Measurements from ENCODE around the gene PDLIM5.

GRCh38 chr4:94629837-94630236 lies 178.1 kb downstream of the PDLIM5 start:
- TF ChIP-seq, protein P1, sequence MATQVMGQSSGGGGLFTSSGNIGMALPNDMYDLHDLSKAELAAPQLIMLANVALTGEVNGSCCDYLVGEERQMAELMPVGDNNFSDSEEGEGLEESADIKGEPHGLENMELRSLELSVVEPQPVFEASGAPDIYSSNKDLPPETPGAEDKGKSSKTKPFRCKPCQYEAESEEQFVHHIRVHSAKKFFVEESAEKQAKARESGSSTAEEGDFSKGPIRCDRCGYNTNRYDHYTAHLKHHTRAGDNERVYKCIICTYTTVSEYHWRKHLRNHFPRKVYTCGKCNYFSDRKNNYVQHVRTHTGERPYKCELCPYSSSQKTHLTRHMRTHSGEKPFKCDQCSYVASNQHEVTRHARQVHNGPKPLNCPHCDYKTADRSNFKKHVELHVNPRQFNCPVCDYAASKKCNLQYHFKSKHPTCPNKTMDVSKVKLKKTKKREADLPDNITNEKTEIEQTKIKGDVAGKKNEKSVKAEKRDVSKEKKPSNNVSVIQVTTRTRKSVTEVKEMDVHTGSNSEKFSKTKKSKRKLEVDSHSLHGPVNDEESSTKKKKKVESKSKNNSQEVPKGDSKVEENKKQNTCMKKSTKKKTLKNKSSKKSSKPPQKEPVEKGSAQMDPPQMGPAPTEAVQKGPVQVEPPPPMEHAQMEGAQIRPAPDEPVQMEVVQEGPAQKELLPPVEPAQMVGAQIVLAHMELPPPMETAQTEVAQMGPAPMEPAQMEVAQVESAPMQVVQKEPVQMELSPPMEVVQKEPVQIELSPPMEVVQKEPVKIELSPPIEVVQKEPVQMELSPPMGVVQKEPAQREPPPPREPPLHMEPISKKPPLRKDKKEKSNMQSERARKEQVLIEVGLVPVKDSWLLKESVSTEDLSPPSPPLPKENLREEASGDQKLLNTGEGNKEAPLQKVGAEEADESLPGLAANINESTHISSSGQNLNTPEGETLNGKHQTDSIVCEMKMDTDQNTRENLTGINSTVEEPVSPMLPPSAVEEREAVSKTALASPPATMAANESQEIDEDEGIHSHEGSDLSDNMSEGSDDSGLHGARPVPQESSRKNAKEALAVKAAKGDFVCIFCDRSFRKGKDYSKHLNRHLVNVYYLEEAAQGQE (IDR thresholded peaks at IDR 0.05; ENCODE audit: insufficient read depth in 1 of 2, low read depth in 2 of 2, low read length in 2 of 2): no peak
- TF ChIP-seq POLR2AphosphoS5 (IDR thresholded peaks at IDR 0.05; ENCODE audit: low read depth, low read length) (no peak), TAF1 (IDR thresholded peaks at IDR 0.05; ENCODE audit: borderline replicate concordance, insufficient read depth, low read length) (no peak), SIN3A (IDR thresholded peaks at IDR 0.05; ENCODE audit: borderline replicate concordance, insufficient read depth, low read length) (no peak)
